ENCODE results near the gene JAG1. TPM values are rescaled to one million over a fixed set of nuclear protein-coding genes. Genes with fewer than 3 reads are reported as not detected.

The JAG1 gene
- total RNA-seq, 4 donors from 2014 or later, result 93.1 to 133 (median 112) TPM

DNA sequence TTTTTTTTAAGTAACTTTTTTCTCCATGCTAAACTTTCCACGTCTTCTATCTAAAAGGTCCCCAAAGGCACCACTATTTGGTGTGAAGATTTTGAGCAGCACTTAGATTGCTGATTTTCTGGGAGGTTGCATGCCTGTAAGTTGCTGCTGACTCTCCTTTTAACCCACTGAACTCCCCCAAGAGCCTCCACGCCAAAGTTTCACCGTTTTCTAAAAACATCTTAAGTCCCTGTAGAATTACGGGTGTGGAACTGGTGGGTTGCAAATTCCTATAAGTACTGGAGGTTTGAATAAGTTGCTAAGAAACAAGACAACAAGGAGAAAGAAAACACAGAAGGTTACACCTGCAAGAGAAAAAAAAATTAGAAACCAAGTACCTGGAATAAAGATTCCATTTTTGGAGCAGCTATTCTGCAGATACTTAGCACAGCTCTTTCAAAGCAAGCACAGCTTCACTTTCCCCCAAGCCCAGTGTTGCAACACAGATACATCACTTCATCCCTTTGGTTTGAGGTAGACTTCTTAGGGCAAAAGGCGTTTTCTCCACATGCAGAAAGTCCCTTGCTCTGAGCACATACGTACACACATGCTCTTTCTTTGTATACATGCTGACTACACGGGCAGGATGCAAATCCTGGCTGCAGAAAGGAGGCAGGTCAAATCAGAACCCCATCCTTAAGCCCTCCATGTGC is 5.0 kb downstream of the JAG1 start:
- Histone ChIP-seq H3K4me1 (peaks cover 0 to 74% (median 25%) of the 10 kb centered on the region in 4 donors), H3K9me3 (no peaks in the 10 kb centered on the region), H3K4me3 (peak overlapping the region in 1 of 4 donors; percentile 89), H3K27ac (no peak overlapping the region), H3K27me3 (no peaks in the 10 kb centered on the region), H3K36me3 (peaks cover 0 to 10% (median 0%) of the 10 kb centered on the region in 3 donors)
- no peak for DNase-seq (ENCODE audit: low spot score in 2 of 2)
- 61 to 69% methylated on average over 7 of the region's 7 CpGs for WGBS, 2 donors
- TF ChIP-seq, protein P1, sequence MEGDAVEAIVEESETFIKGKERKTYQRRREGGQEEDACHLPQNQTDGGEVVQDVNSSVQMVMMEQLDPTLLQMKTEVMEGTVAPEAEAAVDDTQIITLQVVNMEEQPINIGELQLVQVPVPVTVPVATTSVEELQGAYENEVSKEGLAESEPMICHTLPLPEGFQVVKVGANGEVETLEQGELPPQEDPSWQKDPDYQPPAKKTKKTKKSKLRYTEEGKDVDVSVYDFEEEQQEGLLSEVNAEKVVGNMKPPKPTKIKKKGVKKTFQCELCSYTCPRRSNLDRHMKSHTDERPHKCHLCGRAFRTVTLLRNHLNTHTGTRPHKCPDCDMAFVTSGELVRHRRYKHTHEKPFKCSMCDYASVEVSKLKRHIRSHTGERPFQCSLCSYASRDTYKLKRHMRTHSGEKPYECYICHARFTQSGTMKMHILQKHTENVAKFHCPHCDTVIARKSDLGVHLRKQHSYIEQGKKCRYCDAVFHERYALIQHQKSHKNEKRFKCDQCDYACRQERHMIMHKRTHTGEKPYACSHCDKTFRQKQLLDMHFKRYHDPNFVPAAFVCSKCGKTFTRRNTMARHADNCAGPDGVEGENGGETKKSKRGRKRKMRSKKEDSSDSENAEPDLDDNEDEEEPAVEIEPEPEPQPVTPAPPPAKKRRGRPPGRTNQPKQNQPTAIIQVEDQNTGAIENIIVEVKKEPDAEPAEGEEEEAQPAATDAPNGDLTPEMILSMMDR (IDR thresholded peaks at IDR 0.05), result no peak
- no peak for TF ChIP-seq EP300 (IDR thresholded peaks at IDR 0.05)
- no peak for TF ChIP-seq POLR2A (IDR thresholded peaks at IDR 0.05)

DNA sequence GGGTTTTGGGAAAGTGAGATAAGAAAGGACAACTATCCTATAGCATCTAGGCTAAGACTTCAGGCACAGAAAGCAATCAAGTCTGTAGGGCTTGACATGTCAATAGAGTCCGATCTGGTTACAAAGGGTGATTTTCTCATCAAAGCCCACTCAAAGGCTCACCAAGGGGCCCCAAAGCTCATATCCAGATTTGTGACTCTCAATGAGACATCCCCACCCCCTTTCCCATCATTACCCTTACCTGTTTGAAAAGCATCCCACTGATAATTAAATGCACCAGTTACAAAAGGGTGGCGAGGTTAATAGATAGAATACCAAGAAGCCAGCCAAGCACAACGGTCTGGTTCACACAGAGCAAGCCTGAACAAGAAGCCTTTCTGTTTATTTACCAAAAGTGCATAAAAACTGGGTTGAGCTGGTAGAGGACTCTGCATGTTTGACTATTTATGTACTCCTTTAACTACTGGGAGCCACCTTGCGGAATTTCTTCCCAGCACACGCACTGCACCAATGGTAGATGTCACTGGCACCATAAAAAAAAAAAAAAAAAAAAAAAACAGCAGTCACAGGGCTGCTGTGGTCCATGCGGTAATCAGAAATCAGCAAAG is 6.1 kb downstream of the JAG1 start:
- peaks cover 0 to 19% (median 0%) of the 10 kb centered on the region in 3 donors for H3K36me3 ChIP-seq
- H3K4me3 ChIP-seq, result peak overlapping the region in 1 of 4 donors; percentile 23
- H3K27me3 ChIP-seq, result no peaks in the 10 kb centered on the region
- peak overlapping the region in 3 of 4 donors; percentile 35 to 87 (median 68) for H3K27ac ChIP-seq
- DNase-seq (ENCODE audit: low spot score in 2 of 2), result no peak
- 63 to 69% methylated on average over 6 of the region's 6 CpGs for WGBS, 2 donors
- no peaks in the 10 kb centered on the region for H3K9me3 ChIP-seq
- peaks cover 0 to 86% (median 26%) of the 10 kb centered on the region in 4 donors for H3K4me1 ChIP-seq
- no peak for TF ChIP-seq EP300 (IDR thresholded peaks at IDR 0.05)
- TF ChIP-seq, protein P1 (IDR thresholded peaks at IDR 0.05), result no peak
- TF ChIP-seq POLR2A (IDR thresholded peaks at IDR 0.05), result no peak

DNA sequence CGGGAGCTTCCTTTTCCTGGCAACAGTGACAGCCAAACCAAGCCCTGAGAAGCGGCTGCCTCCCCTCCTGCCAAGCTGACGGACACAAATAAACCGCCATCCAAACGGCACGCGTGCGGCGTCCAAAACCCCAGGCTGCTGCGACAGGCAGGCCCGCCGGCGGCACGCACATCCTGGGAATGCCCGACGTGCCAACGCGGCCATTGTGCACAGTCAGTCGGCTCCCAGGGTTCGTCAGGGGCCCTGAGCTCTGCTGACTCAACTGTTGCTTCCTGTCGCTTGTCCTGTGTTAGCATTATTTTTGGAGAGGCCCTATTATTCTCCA is 6.8 kb downstream of the JAG1 start:
- H3K9me3 ChIP-seq, result no peaks in the 10 kb centered on the region
- TF ChIP-seq, protein P1 (IDR thresholded peaks at IDR 0.05), result no peak
- TF ChIP-seq EP300 (IDR thresholded peaks at IDR 0.05), result peak in 1 of 2 donors; percentile 49
- TF ChIP-seq POLR2A (IDR thresholded peaks at IDR 0.05), result no peak
- peaks cover 0 to 26% (median 0%) of the 10 kb centered on the region in 3 donors for H3K36me3 ChIP-seq
- peaks cover 0 to 92% (median 27%) of the 10 kb centered on the region in 4 donors for H3K4me1 ChIP-seq
- H3K27ac ChIP-seq, result peak overlapping the region; percentile 35 to 87 (median 62)
- H3K27me3 ChIP-seq, result no peaks in the 10 kb centered on the region
- 31 to 44% methylated on average over 4 to 21 of the region's 21 CpGs for WGBS, 2 donors
- DNase-seq (ENCODE audit: low spot score in 2 of 2), result no peak
- peak overlapping the region in 2 of 4 donors; percentile 4 to 23 for H3K4me3 ChIP-seq

DNA sequence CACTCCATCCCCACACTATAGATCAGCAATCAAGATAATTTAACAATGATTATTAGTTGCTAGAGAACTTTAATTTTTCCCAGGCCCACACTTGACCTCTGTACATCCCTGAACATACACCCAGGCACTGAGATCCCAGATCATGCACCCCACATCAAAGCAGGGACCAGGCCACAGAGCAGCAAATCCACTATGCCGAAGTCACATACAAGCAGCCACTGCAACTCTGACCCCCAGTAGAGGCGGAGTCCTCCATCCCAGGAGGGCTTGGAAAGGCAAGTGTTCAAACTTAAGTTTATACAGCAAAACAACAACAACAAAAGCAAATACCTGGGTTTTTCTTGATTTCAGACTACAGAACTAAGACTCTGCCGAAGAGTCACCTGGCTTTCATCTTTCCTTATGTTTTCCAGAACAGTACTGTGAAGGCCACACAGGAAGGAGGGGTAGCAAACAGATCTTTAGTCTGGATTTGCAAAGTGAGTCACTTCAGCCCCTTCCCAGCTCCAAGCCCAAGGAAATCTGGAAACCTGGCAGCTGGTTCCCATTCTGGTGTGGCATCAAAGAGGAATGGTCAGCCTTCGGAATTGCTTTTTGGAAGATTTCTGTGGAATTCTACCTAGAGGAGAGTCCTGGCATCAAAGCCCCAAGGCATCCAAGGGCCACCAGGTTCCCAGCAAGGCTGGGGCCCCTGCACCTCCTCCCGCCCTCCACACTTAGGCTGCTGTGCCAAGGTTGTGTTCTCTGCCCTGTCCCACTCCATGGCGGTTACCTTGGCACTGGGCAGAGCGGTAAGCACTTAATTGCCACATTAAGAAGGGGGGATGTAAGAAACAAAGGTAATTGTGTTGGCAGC is 7.3 kb downstream of the JAG1 start:
- TF ChIP-seq POLR2A (IDR thresholded peaks at IDR 0.05) (no peak), EP300 (IDR thresholded peaks at IDR 0.05) (no peak)
- TF ChIP-seq, protein P1 (IDR thresholded peaks at IDR 0.05), result no peak
- Histone ChIP-seq H3K36me3 (peaks cover 0 to 30% (median 0%) of the 10 kb centered on the region in 3 donors), H3K27ac (peak overlapping the region; percentile 35 to 87 (median 62)), H3K4me3 (peak overlapping the region in 1 of 4 donors; percentile 23), H3K4me1 (peaks cover 0 to 91% (median 22%) of the 10 kb centered on the region in 4 donors), H3K27me3 (no peaks in the 10 kb centered on the region), H3K9me3 (no peaks in the 10 kb centered on the region)
- DNase-seq (ENCODE audit: low spot score in 2 of 2), result no peak
- 50 to 59% methylated on average over 7 of the region's 7 CpGs for WGBS, 2 donors
